HG02981 (cell line): ENCODE measurements around the gene GTPBP1.

Experiments used
- ATAC-seq: cut with Tn5 transposase; IDR thresholded peaks from one replicate; pipeline ENCODE4 v1.9.1; 2021; ENCODE audit warnings: mild to moderate bottlenecking, moderate library complexity; ENCODE audit not compliant: unreplicated experiment

GTPBP1 gene

DNA sequence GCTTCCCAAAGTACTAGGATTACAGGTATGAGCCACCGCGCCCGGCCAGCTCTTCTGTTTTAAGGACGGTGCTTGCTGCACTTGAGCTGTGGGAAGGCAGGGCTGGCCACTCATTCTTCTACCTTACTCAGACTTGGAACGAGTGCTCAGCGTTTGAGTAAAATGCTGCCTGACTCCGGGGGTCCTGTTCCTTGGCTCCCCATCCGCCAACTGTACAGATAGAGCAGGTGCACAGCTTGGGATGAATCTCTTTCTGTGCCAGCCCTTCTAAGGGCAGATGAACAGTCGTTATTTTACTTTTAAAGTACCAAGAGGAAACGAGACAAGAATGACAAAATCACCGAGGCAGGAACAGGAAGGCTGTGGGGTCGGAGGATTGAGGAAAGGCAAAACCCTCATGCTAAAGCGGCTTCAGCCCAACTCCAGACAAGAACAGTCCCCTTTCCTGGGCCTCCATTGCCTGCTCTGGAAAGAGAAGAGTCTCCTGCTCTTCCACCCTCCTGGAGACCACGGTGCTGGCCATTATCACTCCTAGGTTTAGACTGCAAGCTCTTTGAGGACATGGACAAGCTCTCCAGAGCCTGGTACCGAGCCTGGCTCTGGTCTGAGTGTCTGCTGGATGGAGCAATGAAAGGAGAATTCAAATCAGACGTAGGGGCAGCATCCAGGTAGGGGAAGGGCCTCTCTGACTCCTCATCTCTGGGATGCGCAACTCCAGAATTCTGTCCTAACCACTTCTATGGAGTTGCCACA is 51.1 kb downstream of the GTPBP1 start:
- no peak for ATAC-seq

- ATAC-seq: no peak
Measured at GRCh38 chr22:38757464-38757757, 51.7 kb downstream of the GTPBP1 start.

GRCh38 chr22:38758276-38758945 is 52.7 kb downstream of the GTPBP1 start:
- ATAC-seq: no peak

DNA sequence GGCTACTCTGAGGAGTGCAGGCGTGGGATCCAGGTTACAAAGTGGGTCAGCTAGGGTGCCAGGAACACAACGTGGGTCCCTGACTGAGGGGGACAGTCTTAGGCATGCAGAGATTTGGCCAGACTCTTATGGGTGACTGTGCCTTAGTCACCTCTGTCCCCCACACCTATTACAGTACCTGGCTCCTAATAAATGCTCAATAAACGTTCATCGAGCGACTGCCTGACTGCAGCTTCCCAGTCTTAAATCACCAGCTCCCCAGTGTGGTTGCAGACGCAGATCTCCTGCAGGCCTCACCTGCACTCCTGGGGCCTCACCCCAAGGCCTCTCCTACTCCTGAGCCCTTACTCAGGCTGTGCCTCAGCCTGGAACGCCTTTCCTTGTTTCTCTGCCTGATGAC is 53.3 kb downstream of the GTPBP1 start:
- no peak for ATAC-seq

GRCh38 chr22:38760477-38761201 is 54.9 kb downstream of the GTPBP1 start:
- ATAC-seq: no peak

- no peak for ATAC-seq
Measured at GRCh38 chr22:38761202-38762162, 55.7 kb downstream of the GTPBP1 start.

DNA sequence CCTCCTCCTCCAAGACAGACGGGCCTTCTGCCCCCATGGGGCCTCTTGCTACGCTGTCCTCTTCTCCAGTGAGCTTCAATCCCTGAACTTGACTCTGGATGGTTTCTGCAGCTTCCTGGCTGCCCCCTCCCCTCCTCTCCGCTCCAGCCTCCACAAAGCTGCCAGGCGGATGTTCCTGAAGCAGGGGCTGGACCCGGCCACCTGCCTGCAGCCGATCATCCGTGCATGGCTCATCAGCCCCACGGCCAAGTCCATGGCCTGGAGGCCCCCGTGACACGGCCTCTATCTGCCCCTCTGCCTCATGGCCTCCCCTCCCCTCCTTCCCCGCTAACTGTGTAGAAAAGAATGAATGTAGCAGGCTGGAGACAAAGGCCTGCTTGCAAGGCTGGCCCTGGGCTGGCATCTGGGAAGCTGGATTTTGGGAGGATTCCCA is 56.8 kb downstream of the GTPBP1 start:
- no peak for ATAC-seq

DNA sequence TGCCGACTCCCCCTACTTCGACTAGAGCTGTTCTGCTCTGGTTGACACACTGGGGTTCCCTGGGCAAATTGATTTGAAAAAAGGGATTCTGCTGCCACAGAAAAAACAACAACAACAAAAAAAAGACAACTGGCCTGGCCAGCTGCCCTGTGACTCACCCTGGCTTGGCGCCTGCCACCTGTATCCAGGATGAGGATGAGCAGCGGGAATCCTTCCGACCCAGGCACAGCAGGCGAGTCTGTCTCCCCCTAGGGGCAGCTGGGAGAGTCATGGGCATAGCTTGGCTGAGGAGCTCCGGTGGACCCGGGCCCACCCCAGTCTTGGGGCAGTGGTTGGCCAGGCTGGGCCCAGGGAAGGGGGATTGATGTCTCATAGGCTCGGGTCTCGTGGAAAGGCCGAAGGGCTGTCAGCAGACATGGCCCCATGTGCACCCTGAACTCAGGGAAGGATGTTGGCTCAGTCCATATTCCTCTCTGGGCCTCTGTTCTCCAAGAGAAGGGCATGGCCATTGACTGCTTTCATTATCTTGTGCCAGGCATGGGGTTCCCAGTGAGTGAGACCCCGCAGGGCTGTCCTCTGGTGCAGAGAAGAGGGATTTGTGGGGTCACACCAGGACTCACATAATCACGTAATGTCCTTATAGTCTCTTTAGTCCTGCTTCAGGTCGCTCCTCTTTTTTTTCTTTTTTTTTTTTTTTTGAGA is 60.5 kb downstream of the GTPBP1 start:
- ATAC-seq: no peak

GRCh38 chr22:38767313-38767712 is 61.6 kb downstream of the GTPBP1 start:
- no peak for ATAC-seq

- ATAC-seq: no peak
Measured at GRCh38 chr22:38768036-38768435, 62.3 kb downstream of the GTPBP1 start.

DNA sequence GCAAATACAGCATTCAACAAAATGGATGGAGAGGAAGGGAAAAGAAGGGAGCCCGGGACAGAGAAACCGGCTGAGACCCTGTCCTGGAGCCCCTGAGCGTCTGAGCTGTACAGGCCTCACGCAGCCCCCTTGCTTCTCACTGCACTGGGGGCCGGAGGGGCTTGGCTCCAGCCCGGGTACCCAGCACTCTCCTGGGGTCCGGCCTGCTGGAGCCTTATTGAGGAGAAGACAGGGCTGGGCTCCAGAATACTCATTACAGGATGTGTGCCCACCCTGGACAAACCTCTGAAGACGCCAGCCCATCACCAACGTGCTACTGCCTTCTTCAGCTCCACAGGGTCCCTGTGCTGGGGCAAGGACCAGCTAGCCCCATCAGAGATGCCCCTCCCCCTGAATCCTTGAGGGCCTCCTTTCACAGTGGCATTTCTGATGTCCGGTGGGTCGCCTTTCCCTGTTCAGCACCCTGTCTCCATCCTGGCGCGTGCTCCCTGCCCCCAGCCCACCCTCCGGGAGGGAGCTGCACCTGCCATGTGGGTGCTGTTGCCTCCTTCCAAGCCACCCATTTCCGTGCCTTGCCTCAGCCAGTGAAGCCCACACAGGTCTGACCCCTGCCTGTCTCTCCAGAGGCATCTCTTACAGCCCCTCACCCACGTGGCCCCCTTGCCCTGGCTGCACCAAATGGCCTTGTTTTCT is 64.7 kb downstream of the GTPBP1 start:
- no peak for ATAC-seq

GRCh38 chr22:38772623-38772873 is 66.8 kb downstream of the GTPBP1 start:
- ATAC-seq: no peak

DNA sequence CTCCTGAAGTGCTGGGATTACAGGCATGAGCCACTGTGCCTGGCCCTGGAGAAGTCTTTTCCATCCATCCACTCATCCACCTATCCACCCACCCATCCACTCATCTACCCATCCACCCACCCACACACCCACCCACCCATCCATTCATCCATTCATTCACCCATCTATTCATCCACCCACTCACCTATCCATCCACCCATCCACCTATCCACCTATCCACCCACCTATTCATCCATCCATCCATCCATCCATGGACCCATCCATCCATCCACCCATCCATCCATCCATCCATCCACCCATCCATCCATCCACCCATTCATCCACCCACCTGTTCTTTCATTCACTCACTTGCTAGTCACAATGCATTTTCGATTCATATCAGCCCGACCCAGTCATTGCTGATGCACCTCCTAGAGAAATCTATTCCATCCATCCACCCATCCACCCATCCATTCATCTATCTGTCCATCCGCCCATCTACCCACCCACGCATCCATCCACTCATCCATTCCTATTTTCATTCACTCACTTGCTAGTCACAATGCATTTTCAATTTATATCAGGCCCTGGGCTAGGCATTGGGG is 67.7 kb downstream of the GTPBP1 start:
- no peak for ATAC-seq

DNA sequence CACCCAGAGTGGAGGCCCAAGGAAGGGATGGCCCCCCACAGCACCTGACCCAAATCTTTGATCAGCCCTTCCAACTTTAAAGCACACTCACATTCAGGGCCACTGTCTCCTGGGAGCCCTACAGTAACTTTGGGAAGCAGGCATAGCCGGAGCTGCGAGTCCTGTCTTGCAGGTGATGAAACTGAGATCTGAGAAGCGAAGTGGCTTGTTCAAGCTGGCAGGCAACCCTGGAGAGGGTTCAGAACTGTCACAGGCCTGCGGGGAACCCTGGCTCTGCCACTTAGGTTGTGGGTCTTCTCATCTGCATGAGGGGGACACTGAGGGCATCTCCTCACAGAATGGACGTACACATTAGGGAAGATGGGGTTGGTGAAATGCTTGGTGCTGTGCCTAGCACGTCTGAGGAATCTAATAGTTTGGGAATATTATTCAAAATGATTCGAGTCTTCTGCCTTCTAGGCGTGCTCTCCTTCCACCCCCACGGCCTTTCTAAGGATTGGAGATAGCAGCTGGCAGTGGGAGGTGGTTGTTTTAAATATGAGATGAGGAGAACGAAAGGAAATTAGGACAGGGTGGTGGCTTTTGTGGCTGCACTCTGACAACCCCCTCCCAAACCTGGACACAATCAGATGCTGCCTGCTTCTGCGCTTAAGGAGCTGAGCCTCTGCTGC is 68.9 kb downstream of the GTPBP1 start:
- no peak for ATAC-seq

GRCh38 chr22:38775656-38776055 is 69.9 kb downstream of the GTPBP1 start:
- ATAC-seq: no peak

GRCh38 chr22:38776086-38776485 is 70.3 kb downstream of the GTPBP1 start:
- no peak for ATAC-seq

- no peak for ATAC-seq
Measured at GRCh38 chr22:38777087-38777671, 71.4 kb downstream of the GTPBP1 start.

- no peak for ATAC-seq
Measured at GRCh38 chr22:38781033-38781432, 75.3 kb downstream of the GTPBP1 start.
